A673 (cell line): Measurements from ENCODE around the gene SRGAP1.

Experiments used
- EZH2 ChIP-seq: fragments of 200-600 bp; sonication (generic); IDR thresholded peaks from 2 replicates; pipeline ENCODE4 v1.6.1; 2017; ENCODE audit warnings: borderline replicate concordance, low read depth, mild to moderate bottlenecking, mixed read lengths, antibody characterized with exemption, low read length; ENCODE audit not compliant: poor library complexity, severe bottlenecking
- TF ChIP-seq, protein P1 (sequence below): fragments of 300-800, 200-600 bp; sonication (generic); conservative IDR thresholded peaks from 2 replicates; pipeline ENCODE4 v1.5.1; 2017; ENCODE audit warnings: low read depth, mild to moderate bottlenecking, antibody characterized with exemption, low read length, moderate library complexity, mixed read lengths

DNA sequence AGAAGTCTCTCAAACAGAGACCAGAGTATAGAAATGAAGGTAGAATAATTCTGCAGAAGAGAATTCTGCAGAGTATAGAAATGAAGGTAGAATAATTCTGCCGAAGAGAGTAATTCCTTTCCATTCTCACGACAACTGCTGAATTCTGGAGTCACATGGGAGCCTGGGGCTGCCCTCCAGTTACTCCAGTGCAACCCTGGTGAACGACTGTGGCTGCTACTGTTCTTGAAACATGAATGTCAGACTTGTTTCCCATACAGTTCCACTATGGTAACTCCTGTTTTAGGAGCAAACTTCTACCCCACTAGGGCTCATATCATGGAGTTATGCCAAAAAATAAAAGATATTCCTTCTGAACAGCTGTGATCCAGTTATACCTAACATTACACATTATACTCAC lies 213.2 kb downstream of the SRGAP1 start:
- TF ChIP-seq, protein P1, sequence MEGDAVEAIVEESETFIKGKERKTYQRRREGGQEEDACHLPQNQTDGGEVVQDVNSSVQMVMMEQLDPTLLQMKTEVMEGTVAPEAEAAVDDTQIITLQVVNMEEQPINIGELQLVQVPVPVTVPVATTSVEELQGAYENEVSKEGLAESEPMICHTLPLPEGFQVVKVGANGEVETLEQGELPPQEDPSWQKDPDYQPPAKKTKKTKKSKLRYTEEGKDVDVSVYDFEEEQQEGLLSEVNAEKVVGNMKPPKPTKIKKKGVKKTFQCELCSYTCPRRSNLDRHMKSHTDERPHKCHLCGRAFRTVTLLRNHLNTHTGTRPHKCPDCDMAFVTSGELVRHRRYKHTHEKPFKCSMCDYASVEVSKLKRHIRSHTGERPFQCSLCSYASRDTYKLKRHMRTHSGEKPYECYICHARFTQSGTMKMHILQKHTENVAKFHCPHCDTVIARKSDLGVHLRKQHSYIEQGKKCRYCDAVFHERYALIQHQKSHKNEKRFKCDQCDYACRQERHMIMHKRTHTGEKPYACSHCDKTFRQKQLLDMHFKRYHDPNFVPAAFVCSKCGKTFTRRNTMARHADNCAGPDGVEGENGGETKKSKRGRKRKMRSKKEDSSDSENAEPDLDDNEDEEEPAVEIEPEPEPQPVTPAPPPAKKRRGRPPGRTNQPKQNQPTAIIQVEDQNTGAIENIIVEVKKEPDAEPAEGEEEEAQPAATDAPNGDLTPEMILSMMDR: no peak
- no peak for TF ChIP-seq EZH2
